DMS53 (cell line): ENCODE measurements around the gene CHD2.
A peak's percentile ranks its signal among the peaks of the same experiment; 100 is the strongest.
"Not testable (repeated sequence)": the region's sequence is repeated elsewhere in the genome, so short reads cannot be mapped to it uniquely, and the experiment has no call there.

ENCODE experiments used
- DNase-seq: peaks from one replicate; lab custom pipeline; 2025; lab: John Stamatoyannopoulos, UW

CHD2 gene

GRCh38 chr15:93035092-93035915, 135.2 kb downstream of the CHD2 start:
- no peak for DNase-seq

GRCh38 chr15:93035953-93036810, 136.1 kb downstream of the CHD2 start:
- DNase-seq, result peak; percentile 65

DNA sequence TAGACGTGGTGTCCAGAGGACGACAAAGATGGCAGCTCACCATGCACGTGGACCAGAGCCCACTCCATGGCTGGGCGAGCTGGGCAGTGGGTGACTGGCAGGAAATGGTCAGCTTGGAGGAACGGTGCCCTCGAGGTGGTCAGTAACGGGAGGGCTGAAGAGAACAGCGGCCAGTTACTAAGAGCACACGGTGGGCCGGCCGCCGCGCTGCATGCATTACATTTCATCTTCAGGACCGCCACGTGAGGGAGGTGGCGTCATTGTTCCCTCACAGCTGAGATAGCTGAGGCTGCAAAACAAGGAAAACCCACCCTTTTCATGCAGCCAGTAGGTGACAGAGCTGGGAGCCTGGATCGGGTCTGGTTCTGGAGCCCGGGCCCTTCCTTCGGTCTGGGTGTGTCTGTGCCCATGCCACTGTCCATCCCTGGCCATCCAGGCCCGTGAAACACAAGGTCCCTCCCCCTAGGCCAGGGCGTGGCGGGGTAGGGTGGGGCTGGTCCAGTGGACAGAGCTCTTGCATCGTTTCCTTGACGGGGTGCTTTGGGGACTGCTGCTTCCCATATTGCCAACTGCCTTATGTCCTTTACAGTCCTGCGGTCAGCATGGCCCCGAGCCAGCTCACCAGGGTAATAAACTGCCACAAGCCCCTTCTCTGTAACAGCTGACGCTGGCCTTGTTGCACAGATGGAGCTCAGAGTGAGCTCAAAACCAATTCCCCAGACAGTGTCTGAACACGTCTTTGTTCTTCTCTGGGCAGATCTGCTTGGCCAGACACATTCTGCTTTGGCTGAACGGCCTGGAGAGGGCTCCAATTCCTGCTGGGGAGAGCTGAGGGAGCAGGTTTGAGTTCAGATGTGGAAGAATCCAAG, 137.1 kb downstream of the CHD2 start:
- DNase-seq, result peak; percentile 5

GRCh38 chr15:93037820-93038705, 137.9 kb downstream of the CHD2 start:
- DNase-seq, result no peak

GRCh38 chr15:93039562-93040287, 139.6 kb downstream of the CHD2 start:
- DNase-seq, result not testable (repeated sequence)

GRCh38 chr15:93040288-93041158, 140.4 kb downstream of the CHD2 start:
- DNase-seq, result no peak

GRCh38 chr15:93041159-93041547, 141.0 kb downstream of the CHD2 start:
- DNase-seq, result no peak

- no peak for DNase-seq
These were observed 142.1 kb downstream of the CHD2 start for GRCh38 chr15:93042211-93042610.

DNA sequence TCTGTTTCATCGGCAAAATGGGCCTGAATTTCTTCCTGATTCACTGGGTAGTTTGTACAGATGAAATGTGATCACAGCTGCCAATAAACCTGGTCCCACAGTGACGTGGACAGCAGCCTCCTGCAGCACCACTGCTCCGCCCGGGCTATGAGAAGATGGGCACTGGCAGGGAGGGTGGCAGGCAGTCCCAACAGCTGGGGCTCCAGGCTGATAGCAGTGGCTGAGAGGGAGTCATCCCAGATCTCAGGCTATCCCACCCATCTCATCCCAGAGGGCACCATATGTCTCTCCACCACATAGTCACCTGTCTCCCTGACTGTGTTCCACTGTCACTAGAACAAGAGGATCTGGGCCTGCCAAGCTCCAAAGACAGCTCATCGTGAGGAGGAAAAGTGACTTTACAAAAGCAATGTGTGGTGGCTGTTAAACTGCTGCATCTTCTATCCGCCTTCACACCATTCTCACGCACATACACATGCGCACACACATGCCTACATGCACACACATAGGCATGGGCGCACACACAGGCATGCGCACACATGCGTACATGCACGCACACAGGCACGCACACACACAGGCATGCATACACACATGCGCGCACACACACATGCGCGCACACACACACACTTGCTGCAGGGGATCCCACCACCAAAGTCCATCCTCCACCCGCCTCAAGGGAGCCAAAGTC, 142.7 kb downstream of the CHD2 start:
- DNase-seq, result no peak

- no peak for DNase-seq
These were observed 143.6 kb downstream of the CHD2 start for GRCh38 chr15:93043621-93044300.

- DNase-seq, result no peak
These were observed 144.4 kb downstream of the CHD2 start for GRCh38 chr15:93044301-93045190.

GRCh38 chr15:93045191-93045785, 145.2 kb downstream of the CHD2 start:
- no peak for DNase-seq

- DNase-seq, result no peak
These were observed 146.0 kb downstream of the CHD2 start for GRCh38 chr15:93046120-93046519.

DNA sequence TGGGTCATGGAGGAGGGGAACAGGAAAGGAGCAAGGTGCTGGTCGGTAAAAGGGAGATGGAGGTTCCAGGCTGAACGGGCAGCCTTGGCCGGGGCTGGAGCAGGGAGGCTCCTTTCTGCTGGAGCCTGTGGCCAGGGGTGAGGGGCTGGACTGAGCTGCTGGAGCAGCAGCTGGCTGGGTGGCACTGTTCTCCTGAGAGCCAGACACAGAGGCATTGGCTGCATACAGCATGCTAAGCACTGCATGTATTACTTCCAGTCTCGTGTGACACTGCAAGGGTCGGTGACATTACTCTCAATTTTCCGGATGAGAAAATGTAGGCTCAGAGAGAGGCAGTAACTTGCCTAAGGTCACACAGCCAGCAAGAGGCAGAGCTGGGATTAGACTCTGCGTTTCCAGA, 146.6 kb downstream of the CHD2 start:
- DNase-seq, result no peak

DNA sequence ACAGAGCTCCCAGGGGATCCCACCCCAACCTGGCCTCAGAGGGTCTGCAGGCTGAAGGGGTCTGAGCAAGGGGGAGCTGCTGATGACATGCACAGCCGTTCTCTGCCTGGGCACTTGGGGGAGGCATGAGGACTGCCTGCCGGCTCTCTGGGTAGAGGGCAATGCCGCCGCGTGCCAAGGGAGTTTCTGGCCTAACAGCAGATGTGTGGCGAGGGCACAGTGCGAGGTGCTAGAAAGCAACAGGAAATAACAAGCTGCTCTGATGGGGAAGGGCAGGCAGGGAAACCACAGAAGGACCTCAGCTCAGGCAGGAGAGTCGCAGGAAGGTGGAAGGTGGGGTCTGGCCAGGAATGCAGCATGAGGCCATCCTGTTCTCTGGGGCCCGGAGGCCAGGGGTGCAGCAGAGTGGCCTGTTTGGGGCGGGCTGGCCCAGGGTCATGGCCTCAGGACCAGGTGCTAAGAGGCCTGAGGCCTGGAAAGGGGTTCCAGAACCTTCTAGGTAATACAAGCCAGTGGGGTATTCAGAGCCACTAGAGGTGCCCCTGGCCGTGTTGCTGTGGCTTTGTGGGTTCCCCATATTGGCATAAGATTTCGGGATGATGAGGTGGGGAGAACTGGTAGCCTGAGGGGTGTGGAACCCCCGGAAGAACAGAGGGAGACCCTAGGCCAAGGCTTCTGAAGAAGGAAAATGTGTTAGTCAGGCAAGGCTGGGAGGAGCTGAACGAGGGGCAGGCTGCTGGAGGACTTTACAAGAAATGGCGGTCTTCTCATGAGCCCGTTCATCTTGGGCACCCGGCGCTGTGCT, 147.7 kb downstream of the CHD2 start:
- no peak for DNase-seq

GRCh38 chr15:93048426-93048721, 148.2 kb downstream of the CHD2 start:
- DNase-seq, result no peak
